Measurements from ENCODE around the gene EEF1A2. TPM values are rescaled to one million over a fixed set of nuclear protein-coding genes. Genes with fewer than 3 reads are reported as not detected.

The EEF1A2 gene
- total RNA-seq, 1 donor from 2014 or later: 1.2 TPM

- no peak for DNase-seq (ENCODE audit: low spot score)
Observed at GRCh38 chr20:63471981-63472831, 26.7 kb downstream of the EEF1A2 start, which contains the start of gene KCNQ2. KCNQ2 (minus strand) TSS chr20:63472655; CDS start chr20:63472463, 192 bp downstream.

GRCh38 chr20:63471717-63471980 is 27.2 kb downstream of the EEF1A2 start:
- DNase-seq (ENCODE audit: low spot score): no peak

DNA sequence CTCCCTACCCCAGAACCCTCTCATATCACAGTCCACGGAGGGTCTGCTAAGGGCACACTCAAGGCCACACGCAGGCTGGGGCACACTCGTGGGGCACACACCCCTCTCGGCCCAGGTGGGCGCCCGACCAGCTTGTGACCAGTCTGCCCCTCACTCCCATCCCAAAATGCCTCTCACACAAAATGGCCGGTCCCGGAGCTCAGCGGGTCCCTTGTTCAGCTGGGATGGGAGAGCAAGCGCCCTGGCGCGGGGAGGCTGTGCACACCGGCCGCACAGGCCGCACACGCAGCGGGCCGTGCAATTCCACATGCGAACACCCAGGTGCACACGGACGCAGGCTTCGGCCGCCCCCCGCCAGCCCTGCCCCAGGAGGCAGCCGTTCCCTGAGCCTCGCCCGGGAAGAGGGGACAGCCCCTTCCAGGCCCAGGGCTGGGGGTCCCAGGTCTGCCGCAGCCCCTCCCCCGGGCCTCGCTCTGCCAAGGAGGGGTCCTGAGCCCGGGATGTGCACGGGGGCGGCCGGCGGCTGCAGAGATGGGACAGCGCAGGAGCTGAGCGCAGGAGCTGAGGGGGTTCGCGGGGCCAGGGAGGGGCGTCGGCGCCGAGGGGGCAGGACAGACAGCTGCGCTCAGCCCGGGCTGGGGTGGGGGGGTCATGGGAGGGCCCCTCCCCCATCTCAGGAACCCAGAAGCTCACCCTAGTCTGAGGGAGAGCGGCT is 27.7 kb downstream of the EEF1A2 start:
- DNase-seq (ENCODE audit: low spot score): no peak

GRCh38 chr20:63470410-63470809 is 28.5 kb downstream of the EEF1A2 start:
- DNase-seq (ENCODE audit: low spot score): no peak

DNA sequence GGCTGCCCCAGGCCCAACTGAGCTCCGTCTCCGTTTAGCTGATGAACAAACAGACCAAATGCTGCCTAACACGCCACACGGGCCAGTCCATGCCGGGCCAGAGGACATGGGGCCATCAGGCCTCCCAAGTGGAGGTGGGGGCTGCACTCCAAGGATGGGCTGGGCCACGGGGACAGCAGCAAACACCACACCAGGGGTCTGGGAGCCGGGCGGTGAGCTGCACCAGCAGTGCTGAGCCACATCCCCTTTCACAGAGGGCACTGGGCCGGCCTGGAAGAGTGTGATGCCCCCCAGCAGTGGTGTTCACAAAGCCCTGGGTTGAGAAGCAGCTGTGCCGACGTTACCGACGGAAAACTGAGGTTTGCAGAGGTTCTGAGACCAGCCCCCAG is 29.2 kb downstream of the EEF1A2 start:
- no peak for DNase-seq (ENCODE audit: low spot score)

- DNase-seq (ENCODE audit: low spot score): no peak
Observed at GRCh38 chr20:63469019-63469712, 29.7 kb downstream of the EEF1A2 start.

DNA sequence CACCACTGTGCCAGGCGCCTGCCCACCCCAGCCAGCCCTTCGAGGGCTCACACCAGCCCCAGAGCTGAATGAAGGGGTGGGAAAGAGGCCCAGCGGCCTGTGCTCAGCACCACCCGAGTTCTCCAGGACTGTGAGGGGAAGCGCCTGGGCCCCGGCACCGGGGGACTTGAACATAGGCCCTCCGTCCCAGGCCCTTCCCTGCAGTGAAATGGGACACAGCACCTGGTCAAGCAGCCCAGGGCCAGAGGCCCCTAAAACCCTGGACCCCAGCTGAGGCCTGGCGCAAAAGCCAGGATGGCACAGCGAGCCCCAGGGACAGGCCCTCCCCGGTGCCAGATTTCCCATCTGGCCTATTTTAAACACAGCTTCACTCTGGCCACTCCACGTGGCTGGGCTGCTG is 30.5 kb downstream of the EEF1A2 start:
- no peak for DNase-seq (ENCODE audit: low spot score)

GRCh38 chr20:63467294-63468083 is 31.4 kb downstream of the EEF1A2 start:
- no peak for DNase-seq (ENCODE audit: low spot score)

GRCh38 chr20:63466861-63467260 is 32.0 kb downstream of the EEF1A2 start:
- DNase-seq (ENCODE audit: low spot score): no peak

- no peak for DNase-seq (ENCODE audit: low spot score)
Observed at GRCh38 chr20:63466250-63466825, 32.5 kb downstream of the EEF1A2 start.

DNA sequence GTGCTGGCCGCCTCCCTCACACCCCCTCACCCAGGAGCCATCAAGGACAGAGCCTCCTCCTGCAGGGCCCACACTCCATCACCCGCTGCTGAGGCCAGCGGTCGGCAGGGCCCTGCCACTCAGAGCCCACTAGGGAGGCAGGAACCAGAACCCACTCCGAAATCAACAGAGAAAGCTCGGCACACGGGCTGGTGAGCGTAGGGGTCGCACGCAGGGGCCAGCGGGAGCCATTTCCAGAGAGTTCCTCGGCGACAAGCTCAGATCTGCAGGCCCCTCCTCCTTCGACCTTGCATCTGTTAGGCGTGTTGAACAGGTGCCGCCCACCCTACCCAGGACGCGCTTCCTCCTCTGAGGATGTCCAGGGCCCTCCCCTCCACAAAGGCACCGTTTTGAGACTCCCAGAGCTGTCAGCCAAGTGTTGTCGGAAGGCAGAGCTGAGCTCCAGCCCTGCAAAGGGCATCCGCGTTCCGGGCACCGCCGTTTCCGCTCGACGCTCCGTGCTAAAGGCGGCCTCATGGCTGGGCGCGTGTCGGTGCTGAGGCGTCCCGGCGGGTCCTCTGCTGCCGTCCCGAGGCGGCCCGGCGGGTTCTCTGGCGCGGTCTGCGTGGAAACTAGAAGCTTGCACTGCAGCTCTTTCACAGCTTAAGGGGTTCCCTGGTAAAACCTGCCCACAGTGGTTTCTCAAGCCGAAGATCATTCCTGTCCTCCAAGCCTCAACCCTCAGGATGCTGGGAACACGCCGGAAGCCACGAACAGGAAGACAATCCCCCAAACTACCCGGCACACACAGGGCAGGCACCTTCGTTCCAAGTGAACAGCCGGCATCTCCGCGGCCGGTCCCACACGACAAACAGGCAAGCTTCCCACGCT is 33.3 kb downstream of the EEF1A2 start:
- no peak for DNase-seq (ENCODE audit: low spot score)

DNA sequence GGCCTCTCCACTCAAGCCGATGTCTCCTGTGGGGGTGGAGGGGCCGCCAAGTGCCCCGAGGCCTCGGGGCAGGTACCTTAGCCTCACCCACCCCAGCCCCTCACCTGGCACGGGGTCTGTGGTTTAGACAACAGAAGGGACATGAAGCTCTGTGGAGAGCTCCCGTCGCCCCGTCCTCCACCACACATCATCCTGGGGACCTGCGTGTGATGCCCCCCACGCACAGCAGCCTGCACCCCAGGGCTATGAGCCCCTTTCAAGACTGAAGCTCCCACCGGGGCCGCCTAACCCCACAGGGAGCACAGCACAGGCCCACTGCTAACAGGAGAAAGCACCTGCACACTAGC is 34.6 kb downstream of the EEF1A2 start:
- DNase-seq (ENCODE audit: low spot score): no peak

- no peak for DNase-seq (ENCODE audit: low spot score)
Observed at GRCh38 chr20:63463400-63464288, 35.2 kb downstream of the EEF1A2 start.

DNA sequence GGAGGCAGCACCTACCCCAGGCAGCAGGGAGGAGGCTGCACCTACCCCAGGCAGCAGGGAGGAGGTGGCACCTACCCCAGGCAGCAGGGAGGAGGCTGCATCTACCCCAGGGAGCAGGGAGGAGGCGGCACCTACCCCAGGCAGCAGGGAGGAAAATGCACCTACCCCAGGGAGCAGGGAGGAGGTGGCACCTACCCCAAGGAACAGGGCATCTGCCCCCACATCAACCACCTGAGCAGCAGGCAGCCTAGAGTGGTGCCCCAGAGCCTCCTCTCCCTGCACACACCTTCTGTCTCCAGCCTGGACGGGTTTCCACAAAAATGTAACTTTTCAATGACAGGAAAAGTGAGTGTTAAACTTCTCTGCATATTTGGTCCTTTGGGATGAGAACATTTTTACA is 36.6 kb downstream of the EEF1A2 start:
- no peak for DNase-seq (ENCODE audit: low spot score)

GRCh38 chr20:63461104-63461763 is 37.6 kb downstream of the EEF1A2 start:
- no peak for DNase-seq (ENCODE audit: low spot score)

GRCh38 chr20:63459070-63459380 is 39.9 kb downstream of the EEF1A2 start:
- no peak for DNase-seq (ENCODE audit: low spot score)

GRCh38 chr20:63458170-63459069 is 40.5 kb downstream of the EEF1A2 start:
- no peak for DNase-seq (ENCODE audit: low spot score)

- DNase-seq (ENCODE audit: low spot score): no peak
Observed at GRCh38 chr20:63457737-63458136, 41.1 kb downstream of the EEF1A2 start.

All from mesenteric fat pad (tissue), 1 donor.